Endothelial cell of umbilical vein (primary cell): ENCODE measurements around the gene ZNF319. TPM values are rescaled to one million over a fixed set of nuclear protein-coding genes. Genes with fewer than 3 reads are reported as not detected.

Source experiments
- BruUV-seq: library from RNA; stranded (reverse); fragments of 400-500 nt; replicated peaks from 2 replicates; lab custom pipeline; 2021; lab: Mats Ljungman, UMichigan
- CTCF ChIA-PET: fragments of 300-600, 350-600 bp; sonication (Branson Sonifier 250); formaldehyde crosslinking; loops from one replicate; lab custom pipeline; 2021; ENCODE audit warnings: antibody characterized with exemption, inconsistent platforms; lab: Charles Lee
- POLR2A ChIA-PET: fragments of 300-600, 350-600 bp; sonication (Branson Sonifier 250); formaldehyde crosslinking; loops from one replicate; lab custom pipeline; 2021; ENCODE audit warnings: antibody characterized with exemption, inconsistent platforms; lab: Charles Lee
- DNase-seq: peaks from one replicate; pipeline ENCODE4 v3.0.0-alpha.2; 2011; ENCODE audit warnings: low read depth, low spot score
- FAIRE-seq: peaks from 2 replicates; lab custom pipeline; 2011; peaks lifted over from hg19 to GRCh38; lab: Jason Lieb, UNC
- H2AFZ ChIP-seq: 2 replicates; pipeline ENCODE4 v1.6.0; 2012; ENCODE audit warnings: low read depth, low read length, control low read depth, inconsistent platforms
- H3K27ac ChIP-seq: 2 replicates; pipeline ENCODE4 v1.5.1; 2011; ENCODE audit warnings: low read depth, mild to moderate bottlenecking, control low read depth, low read length, moderate library complexity; ENCODE audit not compliant: insufficient read depth
- H3K27me3 ChIP-seq, 2 experiments: 2 replicates each; pipeline versions ENCODE4 v1.6.0 to v1.6.1; 2011; ENCODE audit warnings: low read length in 2 of 2, mixed read lengths in 1 of 2; ENCODE audit not compliant: control insufficient read depth in 2 of 2, insufficient read depth in 2 of 2
- H3K36me3 ChIP-seq, 2 experiments: 2 replicates in 1 of 2; 3 replicates in 1 of 2; pipeline ENCODE4 v1.5.1; 2011; ENCODE audit warnings: low read length in 2 of 2, mild to moderate bottlenecking in 1 of 2, moderate library complexity in 1 of 2; ENCODE audit not compliant: control insufficient read depth in 2 of 2, insufficient read depth in 2 of 2; ENCODE audit errors: extremely low read depth in 1 of 2
- H3K4me1 ChIP-seq: 3 replicates; pipeline ENCODE4 v1.5.1; 2011; ENCODE audit warnings: mild to moderate bottlenecking, low read length; ENCODE audit not compliant: control insufficient read depth, insufficient read depth; ENCODE audit errors: extremely low read depth
- H3K4me2 ChIP-seq: 2 replicates; pipeline ENCODE4 v1.6.1; 2011; ENCODE audit warnings: low read length, control low read depth, mixed read lengths; ENCODE audit not compliant: insufficient read depth
- H3K4me3 ChIP-seq, 3 experiments: fragments of 200-600 bp in 1 of 3; sonication (generic), shearing (Covaris generic) in 1 of 3; replicated peaks in 1 of 3; 2 replicates each; pipeline ENCODE4 v1.5.1; 2011 to 2016; ENCODE audit warnings: control low read depth in 3 of 3, low read length in 3 of 3, mild to moderate bottlenecking in 2 of 3, inconsistent platforms in 1 of 3, low read depth in 1 of 3, moderate library complexity in 1 of 3; ENCODE audit not compliant: insufficient read depth in 1 of 3
- H3K79me2 ChIP-seq: 2 replicates; pipeline ENCODE4 v1.6.0; 2012; ENCODE audit warnings: low read length, inconsistent platforms; ENCODE audit not compliant: control insufficient read depth, insufficient read depth
- H3K9ac ChIP-seq: replicated peaks from 2 replicates; pipeline ENCODE3; 2011; ENCODE audit warnings: low read length, control low read depth; ENCODE audit not compliant: insufficient read depth; ENCODE audit errors: extremely low read depth
- H3K9me1 ChIP-seq: replicated peaks from 3 replicates; pipeline ENCODE4 v1.6.0; 2011; ENCODE audit warnings: mild to moderate bottlenecking, low read length; ENCODE audit not compliant: control insufficient read depth, insufficient read depth; ENCODE audit errors: extremely low read depth
- H3K9me3 ChIP-seq: replicated peaks from 2 replicates; pipeline ENCODE4 v1.5.1; 2012; ENCODE audit warnings: low read length, inconsistent platforms; ENCODE audit not compliant: control insufficient read depth, insufficient read depth
- H4K20me1 ChIP-seq: replicated peaks from 2 replicates; pipeline ENCODE3; 2011; ENCODE audit warnings: mild to moderate bottlenecking, low read length; ENCODE audit not compliant: control insufficient read depth, insufficient read depth; ENCODE audit errors: extremely low read depth
- CTCF ChIP-seq, 2 donors: IDR thresholded peaks; 1 replicate in 1 of 2; 2 replicates in 1 of 2; pipeline ENCODE4 v1.5.1; 2011; ENCODE audit warnings: low read length in 2 of 2, mild to moderate bottlenecking in 2 of 2, moderate library complexity in 2 of 2, control low read depth in 1 of 2, inconsistent platforms in 1 of 2, low read depth in 1 of 2; ENCODE audit not compliant: insufficient read depth in 1 of 2; ENCODE audit errors: extremely low read depth in 1 of 2
- EZH2 ChIP-seq: IDR thresholded peaks from 2 replicates; pipeline ENCODE4 v1.6.1; 2012; ENCODE audit warnings: borderline replicate concordance, low read depth, mild to moderate bottlenecking, moderate library complexity, low read length, inconsistent platforms; ENCODE audit not compliant: severe bottlenecking
- FOS ChIP-seq: IDR thresholded peaks from 2 replicates; pipeline ENCODE4 v1.6.1; 2011; ENCODE audit warnings: mild to moderate bottlenecking, low read length, moderate library complexity, borderline replicate concordance; ENCODE audit not compliant: insufficient read depth
- GATA2 ChIP-seq: IDR thresholded peaks from 2 replicates; pipeline ENCODE4 v1.7.0; 2011; ENCODE audit warnings: low read depth, mild to moderate bottlenecking, moderate library complexity, mixed read lengths, low read length; ENCODE audit not compliant: insufficient read length, insufficient read depth
- JUN ChIP-seq: IDR thresholded peaks from 2 replicates; pipeline ENCODE4 v1.6.1; 2011; ENCODE audit warnings: borderline replicate concordance, low read depth; ENCODE audit not compliant: insufficient read length, insufficient read depth
- MYC ChIP-seq: IDR thresholded peaks from one replicate; pipeline ENCODE4 v1.6.1; 2011; ENCODE audit warnings: mild to moderate bottlenecking, low read depth, low read length
- POLR2A ChIP-seq: IDR thresholded peaks from 2 replicates; pipeline ENCODE4 v1.6.1; 2012; ENCODE audit warnings: low read depth, mild to moderate bottlenecking, control low read depth, low read length
- POLR2AphosphoS5 ChIP-seq: IDR thresholded peaks from 2 replicates; pipeline ENCODE4 v1.6.1; 2012; ENCODE audit warnings: low read depth, mild to moderate bottlenecking, control low read depth, low read length, moderate library complexity; ENCODE audit not compliant: insufficient read depth
- dilution Hi-C: fragments of 300-500 bp; cut with MboI; formaldehyde crosslinking; loops from one replicate; pipeline ENCODE4 v1.15.0; 2019; ENCODE audit warnings: low sequenced_read_pairs; ENCODE audit not compliant: extremely low pct_ligation_motif_present
- intact Hi-C: fragments of 100-400 bp; cut with micrococcal nuclease; formaldehyde crosslinking; loops from one replicate; pipeline ENCODE4 v1.10.0; 2022
- polyA plus RNA-seq, 4 experiments: library from polyadenylated mRNA; depleted of rRNA in 3 of 4; stranded (reverse) in 3 of 4; unstranded in 1 of 4; fragments of >200 nt; gene quantifications; 2 replicates each; pipeline versions ENCODE4 v1.2.1 to v1.2.3, GENCODE V29; 2011 to 2012; ENCODE audit warnings: missing spikeins in 1 of 4
- total RNA-seq: library from RNA; stranded (reverse); gene quantifications from 2 replicates; pipeline ENCODE4 v1.2.3, GENCODE V29; 2021
- TF ChIP-seq, protein P1 (sequence below): IDR thresholded peaks from 2 replicates; pipeline ENCODE4 v1.6.1; 2011; ENCODE audit not compliant: insufficient read depth, insufficient read length

Gene ZNF319
- total and polyA plus RNA-seq, 2 donors (not counting 3 experiments of a cell fraction or from before 2014, with no cell fraction given): 5.4 to 9.9 TPM

- Histone ChIP-seq H3K4me2 (no peak overlapping the region), H3K27me3 (no peaks in the 10 kb centered on the region), H3K36me3 (no peaks in the 10 kb centered on the region), H3K9ac (no peak overlapping the region), H3K9me1 (no peaks in the 10 kb centered on the region), H3K4me3 (no peak overlapping the region), H3K9me3 (no peaks in the 10 kb centered on the region), H3K4me1 (no peaks in the 10 kb centered on the region), H3K27ac (no peak overlapping the region), H3K79me2 (no peaks in the 10 kb centered on the region), H2AFZ (no peak overlapping the region), H4K20me1 (no peaks in the 10 kb centered on the region)
- ChIA-PET POLR2A (no interaction called here), CTCF (interaction anchor here (1.7 kb wide), 1 partner anchor 124 kb away, joined by 4 read pairs; no protein-coding TSS in a partner anchor)
- dilution Hi-C loops: no loop called here
- intact Hi-C loops: no loop called here
- TF ChIP-seq FOS (no peak), JUN (no peak), CTCF (IDR thresholded peaks at IDR 0.05; ENCODE audit: extremely low read depth in 1 of 2, insufficient read depth in 1 of 2, low read depth in 1 of 2, low read length in 2 of 2) (no peak), POLR2A (no peak)
- TF ChIP-seq, protein P1, sequence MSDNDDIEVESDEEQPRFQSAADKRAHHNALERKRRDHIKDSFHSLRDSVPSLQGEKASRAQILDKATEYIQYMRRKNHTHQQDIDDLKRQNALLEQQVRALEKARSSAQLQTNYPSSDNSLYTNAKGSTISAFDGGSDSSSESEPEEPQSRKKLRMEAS: no peak
- DNase-seq (no peak), FAIRE-seq (no peak)
- no TSS peak for BruUV-seq
Measured at GRCh38 chr16:57962756-57963155, 37.7 kb downstream of the ZNF319 start.

- Histone ChIP-seq H3K9me1 (no peaks in the 10 kb centered on the region), H3K36me3 (no peaks in the 10 kb centered on the region), H4K20me1 (no peaks in the 10 kb centered on the region), H3K27me3 (no peaks in the 10 kb centered on the region), H3K79me2 (no peaks in the 10 kb centered on the region), H3K27ac (no peak overlapping the region), H2AFZ (no peak overlapping the region), H3K9me3 (no peaks in the 10 kb centered on the region), H3K9ac (no peak overlapping the region), H3K4me2 (no peak overlapping the region), H3K4me3 (no peak overlapping the region), H3K4me1 (no peaks in the 10 kb centered on the region)
- BruUV-seq: no TSS peak
- ChIA-PET POLR2A (no interaction called here), CTCF (interaction anchor here (1.0 to 1.7 kb wide), 2 partner anchors 10 to 124 kb away, joined by 4 read pairs; partner anchors contain the start of gene CNGB1)
- no peak for DNase-seq
- dilution Hi-C loops: no loop called here
- intact Hi-C loops: no loop called here
- no peak for FAIRE-seq
- TF ChIP-seq JUN: no peak
- no peak for TF ChIP-seq GATA2
- TF ChIP-seq, protein P1: no peak
- no peak for TF ChIP-seq FOS
- TF ChIP-seq POLR2AphosphoS5: no peak
- TF ChIP-seq EZH2: no peak
- TF ChIP-seq MYC: no peak
- TF ChIP-seq CTCF (IDR thresholded peaks at IDR 0.05; ENCODE audit: extremely low read depth in 1 of 2, insufficient read depth in 1 of 2, low read depth in 1 of 2, low read length in 2 of 2): no peak
- TF ChIP-seq POLR2A: no peak
Measured at GRCh38 chr16:57962046-57962445, 38.4 kb downstream of the ZNF319 start.
